Testis (tissue), 2 donors: ENCODE measurements around the gene GRM2.

Experiments
- POLR2A ChIP-seq: fragments of 450-650 bp; IDR thresholded peaks from one replicate; pipeline ENCODE4 v1.6.1; 2017; ENCODE audit warnings: antibody characterized with exemption, mild to moderate bottlenecking, moderate library complexity
- TF ChIP-seq, protein P1 (sequence below), 3 experiments: fragments of 450-650 bp in 2 of 3; fragments of 200-600 bp in 1 of 3; sonication (generic) in 1 of 3; IDR thresholded peaks; one replicate each; pipeline ENCODE4 v1.5.1; 2016 to 2019; ENCODE audit warnings: antibody characterized with exemption in 3 of 3, mild to moderate bottlenecking in 2 of 3, moderate library complexity in 1 of 3

- no peak for TF ChIP-seq POLR2A
- TF ChIP-seq, protein P1, sequence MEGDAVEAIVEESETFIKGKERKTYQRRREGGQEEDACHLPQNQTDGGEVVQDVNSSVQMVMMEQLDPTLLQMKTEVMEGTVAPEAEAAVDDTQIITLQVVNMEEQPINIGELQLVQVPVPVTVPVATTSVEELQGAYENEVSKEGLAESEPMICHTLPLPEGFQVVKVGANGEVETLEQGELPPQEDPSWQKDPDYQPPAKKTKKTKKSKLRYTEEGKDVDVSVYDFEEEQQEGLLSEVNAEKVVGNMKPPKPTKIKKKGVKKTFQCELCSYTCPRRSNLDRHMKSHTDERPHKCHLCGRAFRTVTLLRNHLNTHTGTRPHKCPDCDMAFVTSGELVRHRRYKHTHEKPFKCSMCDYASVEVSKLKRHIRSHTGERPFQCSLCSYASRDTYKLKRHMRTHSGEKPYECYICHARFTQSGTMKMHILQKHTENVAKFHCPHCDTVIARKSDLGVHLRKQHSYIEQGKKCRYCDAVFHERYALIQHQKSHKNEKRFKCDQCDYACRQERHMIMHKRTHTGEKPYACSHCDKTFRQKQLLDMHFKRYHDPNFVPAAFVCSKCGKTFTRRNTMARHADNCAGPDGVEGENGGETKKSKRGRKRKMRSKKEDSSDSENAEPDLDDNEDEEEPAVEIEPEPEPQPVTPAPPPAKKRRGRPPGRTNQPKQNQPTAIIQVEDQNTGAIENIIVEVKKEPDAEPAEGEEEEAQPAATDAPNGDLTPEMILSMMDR (IDR thresholded peaks at IDR 0.05): no peak
These were observed 28.2 kb downstream of the GRM2 start for GRCh38 chr3:51735039-51735438.
